ENCODE measurements around the gene CHMP3.

- TF ChIP-seq POLR2A (IDR thresholded peaks at IDR 0.05) (no peak), CTCF (IDR thresholded peaks at IDR 0.05) (no peak), EP300 (IDR thresholded peaks at IDR 0.05) (no peak)
These were observed 72.2 kb downstream of the CHMP3 start for GRCh38 chr2:86491088-86491487.

Measured in gastroesophageal sphincter (tissue), 3 donors.